Right lung (tissue), 5 donors: ENCODE data around the gene BRDT. TPM values are rescaled to one million over a fixed set of nuclear protein-coding genes. Genes with fewer than 3 reads are reported as not detected.

Experiments
- polyA plus RNA-seq, 5 donors: library from polyadenylated mRNA; unstranded; fragments of 120-200 nt; gene quantifications; one replicate each; pipeline versions ENCODE4 v1.2.1 to v1.2.3, GENCODE V29; 2013; ENCODE audit warnings: inconsistent platforms in 1 of 5, low replicate concordance in 1 of 5; ENCODE audit not compliant: insufficient read length in 5 of 5, insufficient read depth in 1 of 5

The BRDT gene
- polyA plus RNA-seq, 5 donors = 0.31 to 0.55 (median 0.39) TPM; not detected in 2

Other genes with a start within 250 kb of the BRDT start
- gene TGFBR3, start 63.2 kb upstream of the BRDT start, polyA plus RNA-seq = 10 to 100 TPM; 29.0 to 53.2 (median 48.1) TPM
- gene EPHX4, start 80.6 kb downstream of the BRDT start, polyA plus RNA-seq = 1 to 10 TPM; 1.6 to 3.0 (median 2.7) TPM
- gene SETSIP, start 126.0 kb downstream of the BRDT start, polyA plus RNA-seq = under 1 TPM in 4 of 5 donors, not detected in 1; 0.35 to 0.79 (median 0.47) TPM
- 10 to 100 TPM in 2 of 5 donors, 1 to 10 TPM in 3; 4.1 to 14.1 (median 9.8) TPM for gene BTBD8, start 130.9 kb downstream of the BRDT start, polyA plus RNA-seq